Type B pancreatic cell (in vitro differentiated cells): ENCODE results near the gene KATNB1. TPM values are rescaled to one million over a fixed set of nuclear protein-coding genes. Genes with fewer than 3 reads are reported as not detected.

ENCODE experiments used
- DNase-seq: peaks from one replicate; pipeline ENCODE4 v3.0.0; 2021; ENCODE audit warnings: mixed read lengths; ENCODE audit not compliant: unreplicated experiment; ENCODE audit errors: extremely low spot score
- H3K27ac Mint-ChIP-seq: 2 replicates; pipeline ENCODE4 v1.8.0; 2021; ENCODE audit warnings: mild to moderate bottlenecking, mixed read lengths
- H3K27me3 Mint-ChIP-seq: 2 replicates; pipeline ENCODE4 v1.8.0; 2021; ENCODE audit warnings: mixed read lengths
- H3K36me3 Mint-ChIP-seq: 2 replicates; pipeline ENCODE4 v1.8.0; 2021; ENCODE audit warnings: mixed read lengths
- H3K4me1 Mint-ChIP-seq: one replicate; pipeline ENCODE4 v1.8.0; 2021; ENCODE audit warnings: mixed read lengths; ENCODE audit not compliant: unreplicated experiment
- H3K4me3 Mint-ChIP-seq: 2 replicates; pipeline ENCODE4 v1.8.0; 2021; ENCODE audit warnings: mild to moderate bottlenecking, mixed read lengths
- H3K9me3 Mint-ChIP-seq: 2 replicates; pipeline ENCODE4 v1.8.0; 2021; ENCODE audit warnings: mixed read lengths
- total RNA-seq: library from RNA; stranded (reverse); gene quantifications from 2 replicates; pipeline ENCODE4 v1.2.1, GENCODE V29; 2021; ENCODE audit warnings: low replicate concordance
- TF ChIP-seq, protein P1 (sequence below): fragments of 200-600 bp; sonication (generic); conservative IDR thresholded peaks from 2 replicates; pipeline ENCODE4 v1.5.0; 2021; ENCODE audit warnings: antibody characterized with exemption, mild to moderate bottlenecking

KATNB1 gene
- total RNA-seq, 1 donor from 2014 or later: 31.7 TPM

DNA sequence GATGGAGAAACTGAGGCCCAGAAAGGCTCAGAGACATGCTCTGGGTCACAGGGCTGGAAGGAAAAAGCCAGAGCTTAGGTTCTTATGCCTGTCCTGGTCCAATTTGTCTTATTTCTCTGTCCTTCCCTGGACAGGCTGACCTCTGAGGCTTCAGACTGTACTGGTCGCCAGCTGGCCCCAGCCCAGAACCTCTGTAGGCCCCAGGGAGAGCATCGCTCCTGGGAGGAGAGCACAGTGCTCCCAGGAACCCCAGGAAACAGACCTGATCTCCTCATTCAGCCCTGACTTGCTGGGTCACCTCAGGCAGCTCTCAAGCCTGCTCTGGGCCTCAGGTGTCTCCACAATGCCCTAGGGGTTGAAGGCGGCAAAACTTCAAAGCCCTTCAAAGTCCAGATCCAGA lies 36.1 kb upstream of the KATNB1 start:
- no peak for DNase-seq
- Mint-ChIP-seq H3K36me3 (no peaks in the 10 kb centered on the region), H3K4me3 (no peak overlapping the region), H3K9me3 (no peaks in the 10 kb centered on the region), H3K27ac (no peak overlapping the region), H3K27me3 (no peaks in the 10 kb centered on the region), H3K4me1 (peaks cover 26% of the 10 kb centered on the region)
- TF ChIP-seq, protein P1, sequence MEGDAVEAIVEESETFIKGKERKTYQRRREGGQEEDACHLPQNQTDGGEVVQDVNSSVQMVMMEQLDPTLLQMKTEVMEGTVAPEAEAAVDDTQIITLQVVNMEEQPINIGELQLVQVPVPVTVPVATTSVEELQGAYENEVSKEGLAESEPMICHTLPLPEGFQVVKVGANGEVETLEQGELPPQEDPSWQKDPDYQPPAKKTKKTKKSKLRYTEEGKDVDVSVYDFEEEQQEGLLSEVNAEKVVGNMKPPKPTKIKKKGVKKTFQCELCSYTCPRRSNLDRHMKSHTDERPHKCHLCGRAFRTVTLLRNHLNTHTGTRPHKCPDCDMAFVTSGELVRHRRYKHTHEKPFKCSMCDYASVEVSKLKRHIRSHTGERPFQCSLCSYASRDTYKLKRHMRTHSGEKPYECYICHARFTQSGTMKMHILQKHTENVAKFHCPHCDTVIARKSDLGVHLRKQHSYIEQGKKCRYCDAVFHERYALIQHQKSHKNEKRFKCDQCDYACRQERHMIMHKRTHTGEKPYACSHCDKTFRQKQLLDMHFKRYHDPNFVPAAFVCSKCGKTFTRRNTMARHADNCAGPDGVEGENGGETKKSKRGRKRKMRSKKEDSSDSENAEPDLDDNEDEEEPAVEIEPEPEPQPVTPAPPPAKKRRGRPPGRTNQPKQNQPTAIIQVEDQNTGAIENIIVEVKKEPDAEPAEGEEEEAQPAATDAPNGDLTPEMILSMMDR: no peak

- Mint-ChIP-seq H3K4me1 (peaks cover 24% of the 10 kb centered on the region), H3K36me3 (no peaks in the 10 kb centered on the region), H3K4me3 (no peak overlapping the region), H3K27ac (no peak overlapping the region), H3K27me3 (no peaks in the 10 kb centered on the region), H3K9me3 (no peaks in the 10 kb centered on the region)
- DNase-seq: no peak
- TF ChIP-seq, protein P1: no peak
Measured at GRCh38 chr16:57699899-57700298, 35.7 kb upstream of the KATNB1 start.

- no peaks in the 10 kb centered on the region for H3K36me3 Mint-ChIP-seq
- TF ChIP-seq, protein P1: no peak
- H3K4me1 Mint-ChIP-seq: peaks cover 24% of the 10 kb centered on the region
- H3K27me3 Mint-ChIP-seq: no peaks in the 10 kb centered on the region
- no peaks in the 10 kb centered on the region for H3K9me3 Mint-ChIP-seq
- DNase-seq: no peak
- H3K27ac Mint-ChIP-seq: peak overlapping the region; percentile 89
- H3K4me3 Mint-ChIP-seq: peak overlapping the region; percentile 55
Measured at GRCh38 chr16:57700781-57701551, 34.6 kb upstream of the KATNB1 start.

- Mint-ChIP-seq H3K4me1 (peaks cover 24% of the 10 kb centered on the region), H3K27ac (no peak overlapping the region), H3K4me3 (no peak overlapping the region), H3K9me3 (no peaks in the 10 kb centered on the region), H3K36me3 (no peaks in the 10 kb centered on the region), H3K27me3 (no peaks in the 10 kb centered on the region)
- DNase-seq: no peak
- TF ChIP-seq, protein P1: no peak
Measured at GRCh38 chr16:57701759-57702371, 33.7 kb upstream of the KATNB1 start.

DNA sequence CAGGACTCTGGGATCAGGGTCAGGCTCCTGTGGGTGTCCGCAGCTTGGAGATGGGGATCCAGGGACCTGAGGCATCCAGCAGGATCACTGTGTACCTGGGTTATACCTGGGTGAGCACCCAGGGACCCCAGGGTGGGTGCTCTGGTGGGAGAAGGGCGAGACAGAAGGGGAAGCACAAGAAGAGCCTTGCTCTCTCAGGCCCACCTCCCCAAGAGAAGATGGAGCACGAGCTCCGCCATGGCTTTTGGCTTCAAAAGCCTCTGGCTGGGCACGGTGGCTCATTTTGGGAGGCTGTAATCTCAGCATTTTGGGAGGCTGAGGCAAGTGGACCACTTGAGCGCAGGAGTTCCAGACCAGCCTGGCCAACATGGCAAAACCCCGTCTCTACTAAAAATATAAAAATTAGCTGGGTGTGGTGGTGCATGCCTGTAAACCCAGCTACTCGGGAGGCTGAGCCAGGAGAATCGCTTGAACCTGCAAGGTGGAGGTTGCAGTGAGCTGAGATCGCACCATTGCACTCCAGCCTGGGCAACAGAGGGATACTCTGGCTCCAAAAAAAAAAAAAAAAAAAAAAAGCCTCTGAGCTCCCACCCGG lies 32.1 kb upstream of the KATNB1 start:
- no peak overlapping the region for H3K27ac Mint-ChIP-seq
- no peak overlapping the region for H3K4me3 Mint-ChIP-seq
- H3K27me3 Mint-ChIP-seq: no peaks in the 10 kb centered on the region
- H3K9me3 Mint-ChIP-seq: no peaks in the 10 kb centered on the region
- no peaks in the 10 kb centered on the region for H3K36me3 Mint-ChIP-seq
- no peak for DNase-seq
- TF ChIP-seq, protein P1: no peak
- H3K4me1 Mint-ChIP-seq: peaks cover 24% of the 10 kb centered on the region
